ENCODE measurements around the gene CD48.

Gene CD48

DNA sequence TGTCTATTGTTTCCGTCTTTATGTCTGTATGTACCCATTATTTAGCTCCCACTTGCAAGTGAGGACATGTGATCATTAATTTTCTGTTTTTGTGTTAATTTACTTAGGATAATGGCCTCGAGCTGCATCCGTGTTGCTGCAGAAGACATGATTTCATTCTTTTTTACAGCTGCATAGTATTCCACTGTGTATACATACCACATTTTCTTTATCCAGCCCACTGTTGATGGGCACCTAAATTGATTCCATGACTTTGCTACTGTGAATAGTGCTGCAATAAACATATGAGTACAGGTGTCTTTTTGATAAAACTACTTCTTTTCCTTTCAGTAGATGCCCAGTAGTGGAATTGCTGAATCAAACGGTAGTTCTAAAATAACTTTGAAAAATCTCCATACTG, 52.1 kb downstream of the CD48 start:
- TF ChIP-seq, protein P1, sequence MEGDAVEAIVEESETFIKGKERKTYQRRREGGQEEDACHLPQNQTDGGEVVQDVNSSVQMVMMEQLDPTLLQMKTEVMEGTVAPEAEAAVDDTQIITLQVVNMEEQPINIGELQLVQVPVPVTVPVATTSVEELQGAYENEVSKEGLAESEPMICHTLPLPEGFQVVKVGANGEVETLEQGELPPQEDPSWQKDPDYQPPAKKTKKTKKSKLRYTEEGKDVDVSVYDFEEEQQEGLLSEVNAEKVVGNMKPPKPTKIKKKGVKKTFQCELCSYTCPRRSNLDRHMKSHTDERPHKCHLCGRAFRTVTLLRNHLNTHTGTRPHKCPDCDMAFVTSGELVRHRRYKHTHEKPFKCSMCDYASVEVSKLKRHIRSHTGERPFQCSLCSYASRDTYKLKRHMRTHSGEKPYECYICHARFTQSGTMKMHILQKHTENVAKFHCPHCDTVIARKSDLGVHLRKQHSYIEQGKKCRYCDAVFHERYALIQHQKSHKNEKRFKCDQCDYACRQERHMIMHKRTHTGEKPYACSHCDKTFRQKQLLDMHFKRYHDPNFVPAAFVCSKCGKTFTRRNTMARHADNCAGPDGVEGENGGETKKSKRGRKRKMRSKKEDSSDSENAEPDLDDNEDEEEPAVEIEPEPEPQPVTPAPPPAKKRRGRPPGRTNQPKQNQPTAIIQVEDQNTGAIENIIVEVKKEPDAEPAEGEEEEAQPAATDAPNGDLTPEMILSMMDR (IDR thresholded peaks at IDR 0.05; ENCODE audit: low read depth, low read length, missing control alignments): no peak
- no peak overlapping the region for H3K4me3 ChIP-seq (ENCODE audit: low read depth, low read length)
- DNase-seq (ENCODE audit: low read depth): no peak
- in situ Hi-C loops (cut with HindIII; ENCODE audit: low sequenced_read_pairs): no loop called here

DNA sequence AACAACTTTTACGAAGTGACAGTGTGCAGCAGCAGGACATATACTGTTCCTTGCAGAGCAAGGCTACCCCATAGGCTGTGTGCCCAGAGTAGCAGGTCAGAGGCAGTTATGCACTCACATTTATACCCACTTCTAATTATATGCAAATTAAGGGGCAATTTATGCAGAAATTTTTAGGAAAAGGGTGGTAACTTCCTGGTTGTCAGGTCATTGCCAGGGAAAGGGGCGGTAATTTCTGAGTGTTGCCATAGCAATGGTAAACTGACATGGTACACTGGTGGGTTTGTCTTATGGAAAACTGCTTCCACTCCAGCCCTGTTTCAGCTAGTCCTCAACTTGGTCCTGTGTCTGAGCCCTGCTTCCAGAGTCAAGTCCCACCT, 52.8 kb downstream of the CD48 start:
- no peak overlapping the region for H3K4me3 ChIP-seq (ENCODE audit: low read depth, low read length)
- TF ChIP-seq, protein P1 (IDR thresholded peaks at IDR 0.05; ENCODE audit: low read depth, low read length, missing control alignments): no peak
- DNase-seq (ENCODE audit: low read depth): no peak
- in situ Hi-C loops (cut with HindIII; ENCODE audit: low sequenced_read_pairs): no loop called here

- in situ Hi-C loops (cut with HindIII; ENCODE audit: low sequenced_read_pairs): no loop called here
- TF ChIP-seq, protein P1 (IDR thresholded peaks at IDR 0.05; ENCODE audit: low read depth, low read length, missing control alignments): no peak
- H3K4me3 ChIP-seq (ENCODE audit: low read depth, low read length): no peak overlapping the region
- DNase-seq (ENCODE audit: low read depth): no peak
Observed at GRCh38 chr1:160658162-160658813, 53.3 kb downstream of the CD48 start.

GRCh38 chr1:160657250-160657781, 54.3 kb downstream of the CD48 start:
- in situ Hi-C loops (cut with HindIII; ENCODE audit: low sequenced_read_pairs): no loop called here
- TF ChIP-seq, protein P1 (IDR thresholded peaks at IDR 0.05; ENCODE audit: low read depth, low read length, missing control alignments): no peak
- no peak overlapping the region for H3K4me3 ChIP-seq (ENCODE audit: low read depth, low read length)

GRCh38 chr1:160656737-160657136, 54.9 kb downstream of the CD48 start:
- no peak overlapping the region for H3K4me3 ChIP-seq (ENCODE audit: low read depth, low read length)
- DNase-seq (ENCODE audit: low read depth): no peak
- in situ Hi-C loops (cut with HindIII; ENCODE audit: low sequenced_read_pairs): no loop called here

More at GRCh38 chr1:160657250-160657781, 54.3 kb downstream of the CD48 start:
- DNase-seq (ENCODE audit: low read depth): no peak

GRCh38 chr1:160653620-160654016, 58.0 kb downstream of the CD48 start:
- in situ Hi-C loops (cut with HindIII; ENCODE audit: low sequenced_read_pairs): no loop called here
- no peak overlapping the region for H3K4me3 ChIP-seq (ENCODE audit: low read depth, low read length)
- no peak for DNase-seq (ENCODE audit: low read depth)
- TF ChIP-seq, protein P1 (IDR thresholded peaks at IDR 0.05; ENCODE audit: low read depth, low read length, missing control alignments): no peak

More at GRCh38 chr1:160656737-160657136, 54.9 kb downstream of the CD48 start:
- TF ChIP-seq, protein P1 (IDR thresholded peaks at IDR 0.05; ENCODE audit: low read depth, low read length, missing control alignments): no peak

All from astrocyte of the cerebellum (primary cell).